ENCODE measurements around the gene ARHGAP35. TPM values are rescaled to one million over a fixed set of nuclear protein-coding genes. Genes with fewer than 3 reads are reported as not detected.

ARHGAP35 gene
- total and polyA plus RNA-seq, 2 donors (not counting 3 experiments of a cell fraction or from before 2014, with no cell fraction given) = 25.7 to 51.3 TPM

DNA sequence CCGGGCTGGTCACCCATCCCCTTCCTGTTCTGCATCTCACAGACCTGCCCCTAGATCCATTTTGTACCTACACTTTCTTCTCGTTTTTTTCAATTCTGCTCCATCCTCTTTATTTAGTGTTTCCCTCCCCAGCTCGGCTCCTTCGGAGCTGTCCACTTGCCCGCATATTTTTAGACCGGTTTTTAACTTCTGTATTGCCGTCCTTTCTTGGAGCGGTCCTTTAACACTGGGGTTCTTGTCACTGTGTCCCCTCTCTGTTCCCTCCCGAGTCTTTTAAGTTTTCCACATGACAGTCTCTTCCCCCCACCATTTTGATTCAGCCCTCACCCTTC lies 1.7 kb downstream of the ARHGAP35 start:
- dilution Hi-C loops (cut with MboI; ENCODE audit: extremely low pct_ligation_motif_present, low sequenced_read_pairs) (no loop called here), intact Hi-C loops (cut with micrococcal nuclease) (loop anchor here (2.0 to 5.0 kb wide), 3 partner anchors 42 to 270 kb away; partner anchors contain the start of genes SAE1 and ZC3H4)
- H3K27me3 ChIP-seq (ENCODE audit: control insufficient read depth in 2 of 2, insufficient read depth in 2 of 2, low read length in 2 of 2) = no peaks in the 10 kb centered on the region
- no peaks in the 10 kb centered on the region for H4K20me1 ChIP-seq (replicated peaks; ENCODE audit: control insufficient read depth, extremely low read depth, insufficient read depth, low read length)
- H3K27ac ChIP-seq (ENCODE audit: insufficient read depth, low read depth, low read length) = no peak overlapping the region
- no peaks in the 10 kb centered on the region for H3K36me3 ChIP-seq (ENCODE audit: control insufficient read depth in 2 of 2, extremely low read depth in 1 of 2, insufficient read depth in 2 of 2, low read length in 2 of 2)
- no peaks in the 10 kb centered on the region for H3K9me3 ChIP-seq (replicated peaks; ENCODE audit: control insufficient read depth, insufficient read depth, low read length)
- POLR2A ChIA-PET = interaction anchor here (0.7 kb wide), 1 partner anchor 115 kb away, joined by 3 read pairs; no protein-coding TSS in a partner anchor
- peaks cover 61% of the 10 kb centered on the region for H3K79me2 ChIP-seq (ENCODE audit: control insufficient read depth, insufficient read depth, low read length)
- peak overlapping the region; percentile 0 for H3K9ac ChIP-seq (replicated peaks; ENCODE audit: extremely low read depth, insufficient read depth, low read length)
- DNase-seq (ENCODE audit: low read depth, low spot score) (peak; percentile 35), FAIRE-seq (no peak)
- H3K9me1 ChIP-seq (replicated peaks; ENCODE audit: control insufficient read depth, extremely low read depth, insufficient read depth, low read length) = no peaks in the 10 kb centered on the region
- H2AFZ ChIP-seq (ENCODE audit: low read depth, low read length) = no peak overlapping the region
- BruUV-seq (replicated peaks) = no TSS peak
- CTCF ChIA-PET = interaction anchor here (1.0 to 3.8 kb wide), 4 partner anchors 11 to 129 kb away, joined by 3 to 33 read pairs (median 20); no protein-coding TSS in a partner anchor
- H3K4me3 ChIP-seq (replicated peaks in 1 of 3; ENCODE audit: insufficient read depth in 1 of 3, low read depth in 1 of 3, low read length in 3 of 3) = peak overlapping the region in 2 of 3 experiments; percentile 78 to 81
- peak overlapping the region; percentile 64 for H3K4me2 ChIP-seq (ENCODE audit: insufficient read depth, low read length)
- peaks cover 41% of the 10 kb centered on the region for H3K4me1 ChIP-seq (ENCODE audit: control insufficient read depth, extremely low read depth, insufficient read depth, low read length)
- TF ChIP-seq FOS (IDR thresholded peaks at IDR 0.05; ENCODE audit: borderline replicate concordance, insufficient read depth, low read length) = no peak
- TF ChIP-seq JUN (IDR thresholded peaks at IDR 0.05; ENCODE audit: borderline replicate concordance, insufficient read depth, insufficient read length, low read depth) = no peak
- TF ChIP-seq, protein P1, sequence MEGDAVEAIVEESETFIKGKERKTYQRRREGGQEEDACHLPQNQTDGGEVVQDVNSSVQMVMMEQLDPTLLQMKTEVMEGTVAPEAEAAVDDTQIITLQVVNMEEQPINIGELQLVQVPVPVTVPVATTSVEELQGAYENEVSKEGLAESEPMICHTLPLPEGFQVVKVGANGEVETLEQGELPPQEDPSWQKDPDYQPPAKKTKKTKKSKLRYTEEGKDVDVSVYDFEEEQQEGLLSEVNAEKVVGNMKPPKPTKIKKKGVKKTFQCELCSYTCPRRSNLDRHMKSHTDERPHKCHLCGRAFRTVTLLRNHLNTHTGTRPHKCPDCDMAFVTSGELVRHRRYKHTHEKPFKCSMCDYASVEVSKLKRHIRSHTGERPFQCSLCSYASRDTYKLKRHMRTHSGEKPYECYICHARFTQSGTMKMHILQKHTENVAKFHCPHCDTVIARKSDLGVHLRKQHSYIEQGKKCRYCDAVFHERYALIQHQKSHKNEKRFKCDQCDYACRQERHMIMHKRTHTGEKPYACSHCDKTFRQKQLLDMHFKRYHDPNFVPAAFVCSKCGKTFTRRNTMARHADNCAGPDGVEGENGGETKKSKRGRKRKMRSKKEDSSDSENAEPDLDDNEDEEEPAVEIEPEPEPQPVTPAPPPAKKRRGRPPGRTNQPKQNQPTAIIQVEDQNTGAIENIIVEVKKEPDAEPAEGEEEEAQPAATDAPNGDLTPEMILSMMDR (IDR thresholded peaks at IDR 0.05; ENCODE audit: extremely low read depth in 1 of 2, insufficient read depth in 1 of 2, low read depth in 1 of 2, low read length in 2 of 2) = no peak
- TF ChIP-seq, protein P2, sequence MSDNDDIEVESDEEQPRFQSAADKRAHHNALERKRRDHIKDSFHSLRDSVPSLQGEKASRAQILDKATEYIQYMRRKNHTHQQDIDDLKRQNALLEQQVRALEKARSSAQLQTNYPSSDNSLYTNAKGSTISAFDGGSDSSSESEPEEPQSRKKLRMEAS (IDR thresholded peaks at IDR 0.05; ENCODE audit: insufficient read depth, insufficient read length) = no peak
- no peak for TF ChIP-seq EZH2 (IDR thresholded peaks at IDR 0.05; ENCODE audit: borderline replicate concordance, low read depth, low read length, severe bottlenecking)
- no peak for TF ChIP-seq MYC (IDR thresholded peaks at IDR 0.05; ENCODE audit: low read depth, low read length)
- TF ChIP-seq POLR2AphosphoS5 (IDR thresholded peaks at IDR 0.05; ENCODE audit: insufficient read depth, low read depth, low read length) = no peak
- TF ChIP-seq POLR2A (IDR thresholded peaks at IDR 0.05; ENCODE audit: low read depth, low read length) = no peak
- no peak for TF ChIP-seq GATA2 (IDR thresholded peaks at IDR 0.05; ENCODE audit: insufficient read depth, insufficient read length, low read depth, low read length)
